Panc1 (cell line): ENCODE measurements around the gene FAM107A.

Source experiments
- POLR2AphosphoS5 ChIP-seq: IDR thresholded peaks from 2 replicates; pipeline ENCODE4 v1.6.1; 2012; ENCODE audit warnings: mild to moderate bottlenecking, low read depth, low read length, moderate library complexity
- TF ChIP-seq, protein P1 (sequence below): fragments of 450-650 bp; IDR thresholded peaks from 2 replicates; pipeline ENCODE4 v1.5.1; 2017; ENCODE audit warnings: mild to moderate bottlenecking

DNA sequence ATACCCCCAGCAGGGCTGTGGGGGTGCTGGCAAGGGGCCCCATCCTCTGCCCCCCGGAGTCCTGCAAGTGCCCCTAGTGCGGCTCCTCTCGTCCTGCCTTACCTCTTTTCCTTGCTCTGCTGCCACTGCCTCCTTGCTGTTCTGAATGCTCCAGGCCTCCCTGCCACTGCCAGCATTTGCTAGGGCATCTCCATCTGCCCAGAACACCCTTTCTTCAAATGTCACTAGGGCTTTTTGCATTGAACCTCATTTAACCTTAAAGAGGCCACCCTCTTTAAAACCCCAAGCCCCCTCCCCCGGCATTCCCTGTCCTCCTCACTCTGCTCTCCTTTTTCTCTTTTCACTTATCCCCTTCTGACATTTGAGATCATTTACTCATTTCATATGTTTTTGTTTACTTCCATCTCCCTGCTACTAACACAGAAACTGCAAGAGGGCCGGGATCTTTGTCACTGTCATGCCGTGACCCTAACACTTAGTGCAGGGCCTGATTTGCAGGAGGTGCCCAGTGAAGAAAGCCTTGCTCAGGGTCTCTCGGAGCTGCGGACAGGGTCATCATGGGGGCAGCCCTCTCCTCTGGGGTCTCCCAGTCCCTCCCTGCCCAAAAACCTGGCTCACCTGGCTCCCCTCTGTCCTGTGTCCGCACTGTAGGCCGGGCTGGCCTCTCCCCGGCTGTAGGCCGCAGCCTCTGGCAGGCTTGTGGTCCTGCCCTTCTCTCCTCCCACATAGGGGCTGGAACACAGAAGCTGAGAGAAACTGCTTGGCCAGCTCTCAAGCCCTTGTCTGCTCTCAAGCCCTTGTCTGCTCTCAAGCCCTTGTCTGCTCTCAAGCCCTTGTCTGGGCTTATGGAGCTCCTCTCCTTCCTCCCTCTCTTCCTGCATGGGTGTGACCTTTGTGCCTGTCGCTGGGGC, 40.4 kb downstream of the FAM107A start, which contains the start of gene ACOX2:
- TF ChIP-seq, protein P1, sequence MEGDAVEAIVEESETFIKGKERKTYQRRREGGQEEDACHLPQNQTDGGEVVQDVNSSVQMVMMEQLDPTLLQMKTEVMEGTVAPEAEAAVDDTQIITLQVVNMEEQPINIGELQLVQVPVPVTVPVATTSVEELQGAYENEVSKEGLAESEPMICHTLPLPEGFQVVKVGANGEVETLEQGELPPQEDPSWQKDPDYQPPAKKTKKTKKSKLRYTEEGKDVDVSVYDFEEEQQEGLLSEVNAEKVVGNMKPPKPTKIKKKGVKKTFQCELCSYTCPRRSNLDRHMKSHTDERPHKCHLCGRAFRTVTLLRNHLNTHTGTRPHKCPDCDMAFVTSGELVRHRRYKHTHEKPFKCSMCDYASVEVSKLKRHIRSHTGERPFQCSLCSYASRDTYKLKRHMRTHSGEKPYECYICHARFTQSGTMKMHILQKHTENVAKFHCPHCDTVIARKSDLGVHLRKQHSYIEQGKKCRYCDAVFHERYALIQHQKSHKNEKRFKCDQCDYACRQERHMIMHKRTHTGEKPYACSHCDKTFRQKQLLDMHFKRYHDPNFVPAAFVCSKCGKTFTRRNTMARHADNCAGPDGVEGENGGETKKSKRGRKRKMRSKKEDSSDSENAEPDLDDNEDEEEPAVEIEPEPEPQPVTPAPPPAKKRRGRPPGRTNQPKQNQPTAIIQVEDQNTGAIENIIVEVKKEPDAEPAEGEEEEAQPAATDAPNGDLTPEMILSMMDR: no peak
- no peak for TF ChIP-seq POLR2AphosphoS5
